A549 (cell line): ENCODE results near the gene PTGES2. TPM values are rescaled to one million over a fixed set of nuclear protein-coding genes. Genes with fewer than 3 reads are reported as not detected.

Source experiments
- ATAC-seq, 2 experiments: fragments of 200-7000 bp in 1 of 2; fragments of >200 bp in 1 of 2; cut with Nextera tagmentation in 1 of 2; cut with Tn5 transposase in 1 of 2; 3 replicates each; pipeline versions ENCODE4 v1.8.0 to v1.9.1; 2018 to 2020; ENCODE audit warnings: mild to moderate bottlenecking in 1 of 2, moderate library complexity in 1 of 2
- CTCF ChIA-PET: fragments of 300-600 bp; sonication (Branson Sonifier 250); formaldehyde crosslinking; extraction: SDS; loops from one replicate; lab custom pipeline; 2021; ENCODE audit warnings: antibody characterized with exemption, inconsistent platforms; lab: Yijun Ruan, JAX
- POLR2A ChIA-PET: fragments of 350-600 bp; formaldehyde crosslinking; extraction: SDS; loops from one replicate; lab custom pipeline; 2021; ENCODE audit warnings: antibody characterized with exemption, inconsistent platforms; lab: Yijun Ruan, JAX
- DNase-seq, 2 experiments: peaks; one replicate each; pipeline versions ENCODE4 v3.0.0 to v3.0.0-alpha.2; 2011 to 2016; ENCODE audit warnings: low read depth in 1 of 2, low spot score in 1 of 2
- FAIRE-seq: peaks from 2 replicates; lab custom pipeline; 2011; peaks lifted over from hg19 to GRCh38; lab: Jason Lieb, UNC
- H3K27ac ChIP-seq, 2 experiments: fragments of >200 bp; sonication (Bioruptor Twin); formaldehyde crosslinking; 3 replicates each; pipeline ENCODE4 v1.5.1; 2016 to 2017
- H3K4me1 ChIP-seq: fragments of >200 bp; sonication (Bioruptor Twin); formaldehyde crosslinking; 3 replicates; pipeline ENCODE4 v1.6.1; 2016
- H3K4me2 ChIP-seq: fragments of >200 bp; sonication (Bioruptor Twin); formaldehyde crosslinking; 3 replicates; pipeline ENCODE4 v1.6.1; 2016
- H3K4me3 ChIP-seq: fragments of >200 bp; sonication (Bioruptor Twin); formaldehyde crosslinking; 3 replicates; pipeline ENCODE4 v1.5.1; 2016
- H3K9me3 ChIP-seq: fragments of >200 bp; sonication (Bioruptor Twin); formaldehyde crosslinking; 3 replicates; pipeline ENCODE4 v1.6.1; 2016
- CEBPB ChIP-seq, 2 experiments: fragments of >200 bp in 1 of 2; sonication (Bioruptor Twin) in 1 of 2; formaldehyde crosslinking in 1 of 2; IDR thresholded peaks; 2 replicates each; pipeline ENCODE4 v1.6.1; 2012 to 2016
- FOSB ChIP-seq: fragments of 250-450 bp; sonication (Bioruptor Pico); IDR thresholded peaks from 2 replicates; pipeline ENCODE4 v1.5.0; 2020; ENCODE audit warnings: mild to moderate bottlenecking, moderate library complexity
- HDAC2 ChIP-seq: fragments of 200-600 bp; sonication (generic); IDR thresholded peaks from 2 replicates; pipeline ENCODE4 v1.6.1; 2016
- HEYL ChIP-seq: fragments of 250-450 bp; sonication (Bioruptor Pico); IDR thresholded peaks from 2 replicates; pipeline ENCODE4 v1.8.0; 2021; ENCODE audit warnings: mild to moderate bottlenecking, moderate library complexity
- HOXB5 ChIP-seq: fragments of 250-450 bp; sonication (Bioruptor Pico); IDR thresholded peaks from 2 replicates; pipeline ENCODE4 v1.5.0; 2020; ENCODE audit warnings: mild to moderate bottlenecking, moderate library complexity
- NR3C1 ChIP-seq: fragments of >200 bp; sonication (Bioruptor Twin); formaldehyde crosslinking; IDR thresholded peaks from 3 replicates; pipeline ENCODE4 v1.6.1; 2017
- POLR2AphosphoS2 ChIP-seq: conservative IDR thresholded peaks from 2 replicates; pipeline ENCODE4 v1.6.1; 2012; ENCODE audit warnings: low read length, improper control_type of control experiment, inconsistent platforms
- WGBS: methylation state at CpG from one replicate; pipeline ENCODE4 v1.1.6; 2017; ENCODE audit errors: missing lambda C conversion rate; 5-methylcytosine and 5-hydroxymethylcytosine counted together
- polyA plus RNA-seq, 4 experiments: library from polyadenylated mRNA; depleted of rRNA in 3 of 4; stranded (reverse); fragments of >200 nt; fragmentation: RNase III in 1 of 4; extraction: RNeasy Plus Mini Kit Qiagen cat#74134 plus additional on column Dnase treatment in 1 of 4; gene quantifications; 2 replicates in 3 of 4; 3 replicates in 1 of 4; pipeline ENCODE4 v1.2.3, GENCODE V29; 2011 to 2017
- TF ChIP-seq, protein P1 (sequence below): fragments of 200-600 bp; sonication (generic); IDR thresholded peaks from 2 replicates; pipeline ENCODE4 v1.6.1; 2016; ENCODE audit warnings: antibody characterized with exemption, mild to moderate bottlenecking, moderate library complexity
- TF ChIP-seq, protein P2 (sequence below): fragments of >200 bp; sonication (Bioruptor Twin); formaldehyde crosslinking; IDR thresholded peaks from 3 replicates; pipeline ENCODE4 v1.5.1; 2016

PTGES2 gene
- polyA plus RNA-seq, 2 of the 4 experiments (the other 2 are of a cell fraction) = 94.1 to 94.5 TPM

DNA sequence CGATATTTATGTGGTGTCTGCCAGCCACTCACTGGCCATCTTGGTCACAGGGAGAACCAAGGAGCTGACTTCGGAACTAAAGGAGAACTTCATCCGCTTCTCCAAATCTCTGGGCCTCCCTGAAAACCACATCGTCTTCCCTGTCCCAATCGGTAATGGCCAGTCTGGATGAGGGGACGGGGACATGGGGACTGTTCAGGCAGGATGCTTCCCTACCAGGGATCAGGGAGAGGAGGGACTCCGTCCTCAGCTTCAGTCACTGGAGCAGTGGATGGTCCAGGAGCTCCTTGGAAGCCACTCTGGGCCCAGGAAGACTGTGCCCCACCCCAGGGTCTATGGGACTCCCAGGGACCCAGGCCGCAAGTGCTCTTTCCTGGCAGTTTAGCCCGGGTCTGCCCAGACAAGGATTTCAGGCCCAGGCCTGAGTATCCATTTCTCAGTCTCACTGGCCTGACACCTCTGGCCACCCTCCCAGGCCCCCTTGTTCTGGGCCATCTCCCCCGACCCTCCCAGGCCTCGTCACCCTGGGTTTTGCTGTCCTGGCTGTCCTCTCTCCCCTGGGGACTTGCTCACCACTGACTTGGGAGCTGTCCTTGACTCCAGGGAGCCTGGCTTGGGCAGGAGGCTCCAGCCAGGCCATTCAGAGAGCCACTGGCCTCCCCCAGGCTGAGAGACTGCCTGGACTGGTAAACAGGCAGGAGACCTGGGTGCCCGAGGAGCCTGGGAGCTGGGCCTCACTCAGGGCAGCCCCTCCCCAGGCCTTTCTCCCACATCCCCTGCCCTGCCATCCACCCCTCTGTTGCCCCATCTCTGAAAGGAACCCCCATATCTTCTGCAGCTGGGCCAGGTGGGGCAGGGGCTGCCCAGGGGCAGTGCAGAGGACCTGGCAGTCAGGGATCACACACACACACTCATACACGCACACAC is 24.9 kb upstream of the PTGES2 start (continued):
- TF ChIP-seq HEYL (CRISPR knock-in tag) (no peak), POLR2AphosphoS2 (no peak), NR3C1 (no peak)

DNA sequence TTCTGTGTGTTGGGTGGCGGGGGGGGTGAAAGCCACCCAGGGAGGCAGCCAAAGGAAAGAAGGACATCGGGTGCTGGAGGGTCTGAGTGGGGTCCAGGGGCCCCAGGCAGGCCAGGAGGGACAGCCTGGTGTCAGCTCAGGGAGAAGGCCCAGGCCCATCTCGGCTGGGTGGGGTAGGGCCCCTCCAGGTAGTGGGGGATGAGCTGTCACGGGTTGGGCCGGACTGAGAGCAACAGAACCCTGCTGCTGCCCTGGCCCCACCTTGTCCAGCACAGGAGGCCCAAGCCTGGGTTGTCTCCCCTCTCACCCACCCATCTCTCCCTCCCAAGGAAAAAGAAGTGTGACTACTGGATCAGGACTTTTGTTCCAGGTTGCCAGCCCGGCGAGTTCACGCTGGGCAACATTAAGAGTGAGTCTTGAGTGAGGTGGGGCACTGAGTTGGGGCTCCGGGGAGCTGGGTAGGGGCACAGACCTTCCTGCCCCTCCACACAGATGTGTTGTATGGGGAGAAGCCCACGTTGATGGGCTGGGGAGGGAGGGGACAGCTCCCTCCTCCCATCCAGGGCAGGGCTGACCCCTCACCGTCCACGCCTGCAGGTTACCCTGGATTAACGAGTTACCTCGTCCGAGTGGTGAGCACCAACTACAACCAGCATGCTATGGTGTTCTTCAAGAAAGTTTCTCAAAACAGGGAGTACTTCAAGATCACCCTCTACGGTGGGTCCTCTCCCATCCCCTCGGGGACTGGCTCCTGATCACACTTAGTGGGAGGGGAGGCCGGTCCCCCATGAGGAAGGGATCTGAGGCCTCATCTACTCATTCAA is 24.0 kb upstream of the PTGES2 start:
- H3K4me1 ChIP-seq = peaks cover 31% of the 10 kb centered on the region
- peak overlapping the region; percentile 19 to 76; a peak in 3 of 6 replicates for H3K27ac ChIP-seq
- ChIA-PET POLR2A (interaction anchor here (0.5 to 1.1 kb wide), 5 partner anchors 8 to 23 kb away, joined by 3 to 11 read pairs (median 3); partner anchors contain the start of gene BBLN), CTCF (interaction anchor here (0.9 to 2.6 kb wide), 4 partner anchors 17 to 33 kb away, joined by 3 to 15 read pairs (median 4); no protein-coding TSS in a partner anchor)
- H3K4me2 ChIP-seq = no peak overlapping the region
- TF ChIP-seq HDAC2 (no peak), HOXB5 (CRISPR knock-in tag) (no peak), NR3C1 (no peak), CEBPB (IDR thresholded peaks at IDR 0.05) (no peak)
- TF ChIP-seq, protein P1, sequence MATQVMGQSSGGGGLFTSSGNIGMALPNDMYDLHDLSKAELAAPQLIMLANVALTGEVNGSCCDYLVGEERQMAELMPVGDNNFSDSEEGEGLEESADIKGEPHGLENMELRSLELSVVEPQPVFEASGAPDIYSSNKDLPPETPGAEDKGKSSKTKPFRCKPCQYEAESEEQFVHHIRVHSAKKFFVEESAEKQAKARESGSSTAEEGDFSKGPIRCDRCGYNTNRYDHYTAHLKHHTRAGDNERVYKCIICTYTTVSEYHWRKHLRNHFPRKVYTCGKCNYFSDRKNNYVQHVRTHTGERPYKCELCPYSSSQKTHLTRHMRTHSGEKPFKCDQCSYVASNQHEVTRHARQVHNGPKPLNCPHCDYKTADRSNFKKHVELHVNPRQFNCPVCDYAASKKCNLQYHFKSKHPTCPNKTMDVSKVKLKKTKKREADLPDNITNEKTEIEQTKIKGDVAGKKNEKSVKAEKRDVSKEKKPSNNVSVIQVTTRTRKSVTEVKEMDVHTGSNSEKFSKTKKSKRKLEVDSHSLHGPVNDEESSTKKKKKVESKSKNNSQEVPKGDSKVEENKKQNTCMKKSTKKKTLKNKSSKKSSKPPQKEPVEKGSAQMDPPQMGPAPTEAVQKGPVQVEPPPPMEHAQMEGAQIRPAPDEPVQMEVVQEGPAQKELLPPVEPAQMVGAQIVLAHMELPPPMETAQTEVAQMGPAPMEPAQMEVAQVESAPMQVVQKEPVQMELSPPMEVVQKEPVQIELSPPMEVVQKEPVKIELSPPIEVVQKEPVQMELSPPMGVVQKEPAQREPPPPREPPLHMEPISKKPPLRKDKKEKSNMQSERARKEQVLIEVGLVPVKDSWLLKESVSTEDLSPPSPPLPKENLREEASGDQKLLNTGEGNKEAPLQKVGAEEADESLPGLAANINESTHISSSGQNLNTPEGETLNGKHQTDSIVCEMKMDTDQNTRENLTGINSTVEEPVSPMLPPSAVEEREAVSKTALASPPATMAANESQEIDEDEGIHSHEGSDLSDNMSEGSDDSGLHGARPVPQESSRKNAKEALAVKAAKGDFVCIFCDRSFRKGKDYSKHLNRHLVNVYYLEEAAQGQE = no peak
- 87% methylated on average over 14 of the region's 18 CpGs for WGBS
- no peak for DNase-seq
- H3K9me3 ChIP-seq = no peaks in the 10 kb centered on the region
- no peak for ATAC-seq
- no peak for FAIRE-seq
- H3K4me3 ChIP-seq = no peak overlapping the region

GRCh38 chr9:128150594-128151308 is 23.2 kb upstream of the PTGES2 start:
- ChIA-PET POLR2A (interaction anchor here (1.0 to 1.1 kb wide), 3 partner anchors 9 to 22 kb away, joined by 3 read pairs; partner anchors contain the start of gene BBLN), CTCF (interaction anchor here (0.9 to 2.6 kb wide), 7 partner anchors 17 to 51 kb away, joined by 3 to 15 read pairs (median 3); no protein-coding TSS in a partner anchor)
- Histone ChIP-seq H3K27ac (peak overlapping the region; percentile 76 to 82; a peak in 5 of 6 replicates), H3K4me3 (no peak overlapping the region), H3K4me1 (peaks cover 31% of the 10 kb centered on the region), H3K4me2 (no peak overlapping the region), H3K9me3 (no peaks in the 10 kb centered on the region)
- ATAC-seq (peak; percentile 14 to 73; a peak in 3 of 6 replicates), FAIRE-seq (no peak), DNase-seq (peak; percentile 33 to 42)
- TF ChIP-seq FOSB = no peak
- TF ChIP-seq, protein P2, sequence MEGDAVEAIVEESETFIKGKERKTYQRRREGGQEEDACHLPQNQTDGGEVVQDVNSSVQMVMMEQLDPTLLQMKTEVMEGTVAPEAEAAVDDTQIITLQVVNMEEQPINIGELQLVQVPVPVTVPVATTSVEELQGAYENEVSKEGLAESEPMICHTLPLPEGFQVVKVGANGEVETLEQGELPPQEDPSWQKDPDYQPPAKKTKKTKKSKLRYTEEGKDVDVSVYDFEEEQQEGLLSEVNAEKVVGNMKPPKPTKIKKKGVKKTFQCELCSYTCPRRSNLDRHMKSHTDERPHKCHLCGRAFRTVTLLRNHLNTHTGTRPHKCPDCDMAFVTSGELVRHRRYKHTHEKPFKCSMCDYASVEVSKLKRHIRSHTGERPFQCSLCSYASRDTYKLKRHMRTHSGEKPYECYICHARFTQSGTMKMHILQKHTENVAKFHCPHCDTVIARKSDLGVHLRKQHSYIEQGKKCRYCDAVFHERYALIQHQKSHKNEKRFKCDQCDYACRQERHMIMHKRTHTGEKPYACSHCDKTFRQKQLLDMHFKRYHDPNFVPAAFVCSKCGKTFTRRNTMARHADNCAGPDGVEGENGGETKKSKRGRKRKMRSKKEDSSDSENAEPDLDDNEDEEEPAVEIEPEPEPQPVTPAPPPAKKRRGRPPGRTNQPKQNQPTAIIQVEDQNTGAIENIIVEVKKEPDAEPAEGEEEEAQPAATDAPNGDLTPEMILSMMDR = peak; percentile 9; the same call in 1 of the 3 replicates
- 75% methylated on average over 18 of the region's 19 CpGs for WGBS
